Keratinocyte (primary cell): ENCODE measurements around the gene KAT7. TPM values are rescaled to one million over a fixed set of nuclear protein-coding genes. Genes with fewer than 3 reads are reported as not detected.

ENCODE experiments used
- DNase-seq: peaks from one replicate; pipeline ENCODE4 v3.0.0-alpha.2; 2011; ENCODE audit warnings: low read depth, missing footprints, low spot score
- FAIRE-seq: peaks from 2 replicates; lab custom pipeline; 2011; peaks lifted over from hg19 to GRCh38; lab: Jason Lieb, UNC
- H2AFZ ChIP-seq: 2 replicates; pipeline ENCODE4 v1.6.0; 2012; ENCODE audit warnings: low read length, control low read depth, inconsistent platforms; ENCODE audit not compliant: control insufficient read depth
- H3K27ac ChIP-seq: 2 replicates; pipeline ENCODE4 v1.5.1; 2011; ENCODE audit warnings: low read length; ENCODE audit not compliant: control insufficient read depth, insufficient read depth
- H3K27me3 ChIP-seq: 3 replicates; pipeline ENCODE4 v1.6.0; 2011; ENCODE audit warnings: low read length; ENCODE audit not compliant: control insufficient read depth, insufficient read depth; ENCODE audit errors: extremely low read depth
- H3K36me3 ChIP-seq, 2 experiments: 2 replicates in 1 of 2; 3 replicates in 1 of 2; pipeline ENCODE4 v1.5.1; 2011; ENCODE audit warnings: low read length in 2 of 2, mild to moderate bottlenecking in 1 of 2; ENCODE audit not compliant: control insufficient read depth in 2 of 2, insufficient read depth in 2 of 2; ENCODE audit errors: extremely low read depth in 1 of 2
- H3K4me1 ChIP-seq: 3 replicates; pipeline ENCODE4 v1.5.1; 2011; ENCODE audit warnings: low read length; ENCODE audit not compliant: control insufficient read depth, insufficient read depth; ENCODE audit errors: extremely low read depth
- H3K4me2 ChIP-seq: 3 replicates; pipeline ENCODE4 v1.6.0; 2011; ENCODE audit warnings: low read depth, low read length; ENCODE audit not compliant: control insufficient read depth, insufficient read depth; ENCODE audit errors: extremely low read depth
- H3K4me3 ChIP-seq, 3 experiments: fragments of 200-600 bp in 1 of 3; sonication (generic) in 1 of 3; 2 replicates in 2 of 3; 3 replicates in 1 of 3; pipeline ENCODE4 v1.5.1; 2011 to 2016; ENCODE audit warnings: low read length in 3 of 3, mild to moderate bottlenecking in 3 of 3, control low read depth in 2 of 3, inconsistent platforms in 1 of 3, low read depth in 1 of 3, mixed read lengths in 1 of 3, mixed run types in 1 of 3, moderate library complexity in 1 of 3; ENCODE audit not compliant: control insufficient read depth in 2 of 3, insufficient read depth in 2 of 3; ENCODE audit errors: extremely low read depth in 1 of 3
- H3K79me2 ChIP-seq: 2 replicates; pipeline ENCODE4 v1.6.0; 2012; ENCODE audit warnings: low read length; ENCODE audit not compliant: control insufficient read depth, insufficient read depth
- H3K9ac ChIP-seq: 3 replicates; pipeline ENCODE4 v1.6.0; 2011; ENCODE audit warnings: low read length; ENCODE audit not compliant: control insufficient read depth, insufficient read depth; ENCODE audit errors: extremely low read depth
- H3K9me1 ChIP-seq: 3 replicates; pipeline ENCODE4 v1.6.0; 2011; ENCODE audit warnings: low read length; ENCODE audit not compliant: control insufficient read depth, insufficient read depth; ENCODE audit errors: extremely low read depth
- H3K9me3 ChIP-seq: 2 replicates; pipeline ENCODE4 v1.5.1; 2012; ENCODE audit warnings: low read depth, low read length; ENCODE audit not compliant: control insufficient read depth
- H4K20me1 ChIP-seq: 3 replicates; pipeline ENCODE4 v1.6.0; 2011; ENCODE audit warnings: low read length; ENCODE audit not compliant: control insufficient read depth, insufficient read depth; ENCODE audit errors: extremely low read depth
- CTCF ChIP-seq, 3 experiments: IDR thresholded peaks in 1 of 3; conservative IDR thresholded peaks in 1 of 3; optimal IDR thresholded peaks in 1 of 3; 2 replicates in 2 of 3; 3 replicates in 1 of 3; pipeline versions ENCODE3 to v1.5.1; 2011; ENCODE audit warnings: low read length in 3 of 3, mild to moderate bottlenecking in 3 of 3, moderate library complexity in 2 of 3, control low read depth in 1 of 3, inconsistent platforms in 1 of 3; ENCODE audit not compliant: insufficient read depth in 2 of 3; ENCODE audit errors: extremely low read depth in 1 of 3
- EZH2 ChIP-seq: IDR thresholded peaks from one replicate; pipeline ENCODE4 v1.6.1; 2012; ENCODE audit warnings: inconsistent platforms, mild to moderate bottlenecking, low read length, moderate library complexity
- dilution Hi-C: fragments of 300-500 bp; cut with MboI; formaldehyde crosslinking; loops from one replicate; pipeline ENCODE4 v1.7.0; 2020; ENCODE audit warnings: low sequenced_read_pairs; ENCODE audit not compliant: extremely low pct_ligation_motif_present
- polyA plus RNA-seq, 5 experiments: library from polyadenylated mRNA; depleted of rRNA in 3 of 5; stranded (reverse) in 3 of 5; stranded (forward) in 1 of 5; unstranded in 1 of 5; fragments of >200 nt; gene quantifications; 1 replicate in 1 of 5; 2 replicates in 3 of 5; 3 replicates in 1 of 5; pipeline versions ENCODE4 v1.2.1 to v1.2.3, GENCODE V29; 2011 to 2012; ENCODE audit warnings: missing spikeins in 2 of 5, low read depth in 1 of 5, low replicate concordance in 1 of 5

The KAT7 gene
- polyA plus RNA-seq, 1 donor (not counting 4 experiments of a cell fraction or from before 2014, with no cell fraction given) = 19.7 TPM

GRCh38 chr17:49742166-49742638 lies 46.3 kb upstream of the KAT7 start:
- H3K27ac ChIP-seq = no peak overlapping the region
- dilution Hi-C loops = no loop called here
- peaks cover 30% of the 10 kb centered on the region for H3K4me1 ChIP-seq
- no peaks in the 10 kb centered on the region for H4K20me1 ChIP-seq
- no peak for DNase-seq
- no peaks in the 10 kb centered on the region for H3K79me2 ChIP-seq
- no peaks in the 10 kb centered on the region for H3K27me3 ChIP-seq
- H3K9ac ChIP-seq = no peak overlapping the region
- H3K4me2 ChIP-seq = peak overlapping the region; percentile 59
- H3K36me3 ChIP-seq = no peaks in the 10 kb centered on the region
- TF ChIP-seq CTCF (optimal IDR thresholded peaks at IDR 0.05 in 1 of 3, IDR thresholded peaks at IDR 0.05 in 1 of 3, conservative IDR thresholded peaks at IDR 0.05 in 1 of 3; ENCODE audit: extremely low read depth in 1 of 3, insufficient read depth in 2 of 3, low read length in 3 of 3) = no peak
- TF ChIP-seq EZH2 = no peak
- no peak for FAIRE-seq
- no peak overlapping the region for H3K4me3 ChIP-seq
- H3K9me3 ChIP-seq = no peaks in the 10 kb centered on the region
- no peaks in the 10 kb centered on the region for H3K9me1 ChIP-seq
- no peak overlapping the region for H2AFZ ChIP-seq

DNA sequence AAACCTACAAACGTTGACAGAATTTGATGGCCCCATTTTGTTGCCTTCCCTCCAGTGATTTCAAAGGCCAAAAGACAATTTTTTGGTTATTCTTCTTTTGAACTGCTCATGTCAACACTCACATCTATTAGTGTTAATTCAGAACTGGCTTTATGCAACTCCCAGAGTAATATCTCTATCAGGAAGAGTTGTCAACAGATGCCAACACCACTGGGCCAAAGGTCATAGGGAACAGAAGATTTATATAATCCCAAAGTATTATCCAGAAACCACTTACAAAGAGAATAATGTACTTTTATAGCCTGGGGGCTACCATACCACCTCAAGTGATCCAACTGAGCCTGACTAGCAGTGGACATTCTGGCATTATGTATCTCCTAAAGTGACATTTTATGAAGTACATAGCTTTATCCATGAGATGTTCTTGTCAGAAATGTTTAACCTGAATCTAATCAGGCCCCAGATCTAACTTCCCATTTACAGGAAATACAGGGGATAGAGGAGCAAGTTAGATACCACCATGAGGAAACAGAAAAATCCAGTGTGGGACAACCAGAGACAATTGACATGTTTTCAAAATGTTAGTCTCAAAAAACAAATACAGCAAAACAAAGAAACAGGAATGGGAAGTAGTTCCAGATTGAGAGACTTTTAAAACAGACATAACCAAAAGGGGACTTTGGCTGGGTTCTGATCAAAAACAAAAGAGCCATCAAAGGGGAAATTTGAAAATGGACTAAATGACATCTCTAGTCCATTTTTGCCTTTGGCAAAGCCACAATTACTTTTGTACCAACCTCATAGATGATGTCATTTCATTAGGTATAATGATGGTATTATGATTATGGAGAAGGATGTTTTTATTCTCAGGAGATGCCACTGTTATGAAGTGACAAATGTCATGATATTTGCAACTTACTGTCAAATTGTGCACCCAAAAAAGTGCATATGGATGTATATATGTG lies 43.0 kb upstream of the KAT7 start:
- no peak for FAIRE-seq

More for the DNA sequence above, 43.0 kb upstream of the KAT7 start:
- no peak overlapping the region for H3K27ac ChIP-seq
- no peak overlapping the region for H3K9ac ChIP-seq
- no peak for DNase-seq
- no peak overlapping the region for H3K4me2 ChIP-seq
- no peaks in the 10 kb centered on the region for H3K36me3 ChIP-seq
- no peak overlapping the region for H3K4me3 ChIP-seq
- dilution Hi-C loops = no loop called here
- no peak for TF ChIP-seq EZH2
- no peak for TF ChIP-seq CTCF (optimal IDR thresholded peaks at IDR 0.05 in 1 of 3, IDR thresholded peaks at IDR 0.05 in 1 of 3, conservative IDR thresholded peaks at IDR 0.05 in 1 of 3; ENCODE audit: extremely low read depth in 1 of 3, insufficient read depth in 2 of 3, low read length in 3 of 3)
- H3K9me1 ChIP-seq = no peaks in the 10 kb centered on the region
- H3K9me3 ChIP-seq = no peaks in the 10 kb centered on the region
- H3K27me3 ChIP-seq = no peaks in the 10 kb centered on the region
- H3K4me1 ChIP-seq = peaks cover 23% of the 10 kb centered on the region
- no peaks in the 10 kb centered on the region for H3K79me2 ChIP-seq
- H2AFZ ChIP-seq = no peak overlapping the region
- no peaks in the 10 kb centered on the region for H4K20me1 ChIP-seq
